H1 (cell line): ENCODE measurements around the gene TEN1. TPM values are rescaled to one million over a fixed set of nuclear protein-coding genes. Genes with fewer than 3 reads are reported as not detected.

Source experiments
- CTCF ChIA-PET: fragments of 300-600 bp; sonication (Branson Sonifier 250); formaldehyde crosslinking; loops from one replicate; lab custom pipeline; 2021; ENCODE audit not compliant: partially characterized antibody; lab: Charles Lee
- POLR2A ChIA-PET: fragments of 300-600 bp; sonication (Branson Sonifier 250); formaldehyde crosslinking; loops from one replicate; lab custom pipeline; 2021; ENCODE audit warnings: inconsistent platforms; ENCODE audit not compliant: partially characterized antibody; lab: Charles Lee
- DNase-seq, 2 experiments: peaks; one replicate each; pipeline versions ENCODE4 v3.0.0 to v3.0.0-alpha.2; 2010 to 2022; ENCODE audit warnings: low spot score in 2 of 2, low read depth in 1 of 2, mixed read lengths in 1 of 2
- FAIRE-seq: peaks from 2 replicates; lab custom pipeline; 2011; peaks lifted over from hg19 to GRCh38; lab: Jason Lieb, UNC
- H2AFZ ChIP-seq: 2 replicates; pipeline ENCODE4 v1.8.1; 2012; ENCODE audit warnings: low read length, inconsistent platforms
- H2AK5ac ChIP-seq: 2 replicates; pipeline ENCODE4 v1.6.1; 2013; ENCODE audit warnings: low read depth, low read length
- H2BK120ac ChIP-seq: replicated peaks from 2 replicates; pipeline ENCODE3; 2013; ENCODE audit warnings: low read depth, low read length, inconsistent platforms
- H2BK12ac ChIP-seq: 2 replicates; pipeline ENCODE4 v1.6.1; 2013; ENCODE audit warnings: low read depth, low read length
- H2BK15ac ChIP-seq: 2 replicates; pipeline ENCODE4 v1.6.1; 2013; ENCODE audit warnings: low read length
- H2BK20ac ChIP-seq: 2 replicates; pipeline ENCODE4 v1.6.1; 2013; ENCODE audit warnings: low read length
- H2BK5ac ChIP-seq: 2 replicates; pipeline ENCODE4 v1.6.1; 2013; ENCODE audit warnings: low read depth, low read length
- H3K14ac ChIP-seq: 2 replicates; pipeline ENCODE4 v1.6.1; 2013; ENCODE audit warnings: inconsistent platforms; ENCODE audit not compliant: insufficient read length
- H3K18ac ChIP-seq: 2 replicates; pipeline ENCODE4 v1.6.1; 2013; ENCODE audit warnings: low read length; ENCODE audit errors: extremely low read depth
- H3K23ac ChIP-seq: 2 replicates; pipeline ENCODE4 v1.6.1; 2013; ENCODE audit warnings: inconsistent platforms; ENCODE audit not compliant: insufficient read length
- H3K23me2 ChIP-seq: 2 replicates; pipeline ENCODE4 v1.6.1; 2013; ENCODE audit warnings: low read depth, low read length
- H3K27ac ChIP-seq: 2 replicates; pipeline ENCODE4 v1.6.1; 2011; ENCODE audit warnings: low read depth, low read length, inconsistent platforms
- H3K27me3 ChIP-seq, 4 experiments: replicated peaks in 1 of 4; 1 replicate in 1 of 4; 2 replicates in 3 of 4; pipeline versions ENCODE4 v1.6.1 to v1.8.1; 2011 to 2013; ENCODE audit warnings: low read length in 3 of 4, mild to moderate bottlenecking in 3 of 4, inconsistent platforms in 2 of 4, mixed read lengths in 2 of 4, moderate library complexity in 1 of 4; ENCODE audit not compliant: control insufficient read depth in 3 of 4, insufficient read depth in 3 of 4; ENCODE audit errors: extremely low read depth in 1 of 4
- H3K36me3 ChIP-seq, 4 experiments: 2 replicates each; pipeline versions ENCODE4 v1.6.1 to v1.8.1; 2011 to 2013; ENCODE audit warnings: mild to moderate bottlenecking in 4 of 4, low read length in 3 of 4, moderate library complexity in 2 of 4, control low read depth in 1 of 4, inconsistent platforms in 1 of 4; ENCODE audit not compliant: insufficient read depth in 4 of 4, control insufficient read depth in 2 of 4
- H3K4ac ChIP-seq: replicated peaks from 2 replicates; pipeline ENCODE3; 2013; ENCODE audit warnings: low read length, low read depth, mixed read lengths, inconsistent platforms; ENCODE audit not compliant: insufficient read length
- H3K4me1 ChIP-seq, 4 experiments: replicated peaks in 1 of 4; 1 replicate in 1 of 4; 2 replicates in 3 of 4; pipeline versions ENCODE4 v1.6.1 to v1.8.1; 2011 to 2013; ENCODE audit warnings: low read length in 3 of 4, inconsistent platforms in 2 of 4, mixed read lengths in 1 of 4; ENCODE audit not compliant: insufficient read depth in 4 of 4, control insufficient read depth in 3 of 4
- H3K4me2 ChIP-seq, 2 experiments: 2 replicates each; pipeline versions ENCODE4 v1.6.1 to v1.8.1; 2011 to 2013; ENCODE audit warnings: low read depth in 2 of 2, low read length in 2 of 2, control low read depth in 1 of 2, inconsistent platforms in 1 of 2, mild to moderate bottlenecking in 1 of 2; ENCODE audit not compliant: insufficient read depth in 1 of 2
- H3K4me3 ChIP-seq, 4 experiments: fragments of 200-600, 300-600 bp in 1 of 4; sonication (generic), shearing (Covaris generic), sonication (Bioruptor Twin) in 1 of 4; 2 replicates each; pipeline versions ENCODE4 v1.5.1 to v1.8.1; 2011 to 2016; ENCODE audit warnings: low read length in 4 of 4, low read depth in 3 of 4, control low read depth in 2 of 4, inconsistent platforms in 2 of 4, mild to moderate bottlenecking in 2 of 4, mixed read lengths in 1 of 4, moderate library complexity in 1 of 4; ENCODE audit not compliant: insufficient read depth in 2 of 4; ENCODE audit errors: extremely low read depth in 1 of 4
- H3K56ac ChIP-seq: replicated peaks from 2 replicates; pipeline ENCODE3; 2013; ENCODE audit warnings: low read depth, mild to moderate bottlenecking, mixed read lengths, low read length, inconsistent platforms; ENCODE audit not compliant: insufficient read length
- H3K79me1 ChIP-seq: 2 replicates; pipeline ENCODE4 v1.6.1; 2013; ENCODE audit warnings: low read depth, low read length, control low read depth
- H3K79me2 ChIP-seq, 2 experiments: 2 replicates each; pipeline versions ENCODE4 v1.6.1 to v1.8.1; 2012 to 2013; ENCODE audit warnings: low read length in 2 of 2, mild to moderate bottlenecking in 2 of 2, inconsistent platforms in 1 of 2; ENCODE audit not compliant: insufficient read depth in 2 of 2, control insufficient read depth in 1 of 2
- H3K9ac ChIP-seq, 4 experiments: replicated peaks in 1 of 4; 1 replicate in 1 of 4; 2 replicates in 3 of 4; pipeline versions ENCODE4 v1.6.1 to v1.8.1; 2011 to 2013; ENCODE audit warnings: low read depth in 3 of 4, low read length in 3 of 4, control low read depth in 2 of 4, mild to moderate bottlenecking in 2 of 4, moderate library complexity in 2 of 4, inconsistent platforms in 1 of 4; ENCODE audit errors: extremely low read depth in 1 of 4
- H3K9me3 ChIP-seq, 2 experiments: 2 replicates each; pipeline versions ENCODE4 v1.6.1 to v1.8.1; 2012 to 2013; ENCODE audit warnings: mild to moderate bottlenecking in 2 of 2, moderate library complexity in 2 of 2, control low read depth in 1 of 2, inconsistent platforms in 1 of 2, low read depth in 1 of 2, low read length in 1 of 2, mixed read lengths in 1 of 2; ENCODE audit not compliant: insufficient read depth in 2 of 2
- H4K20me1 ChIP-seq, 2 experiments: replicated peaks in 1 of 2; 2 replicates each; pipeline versions ENCODE3 to v1.8.1; 2011 to 2013; ENCODE audit warnings: inconsistent platforms in 2 of 2, low read length in 2 of 2, mild to moderate bottlenecking in 1 of 2; ENCODE audit not compliant: insufficient read depth in 2 of 2, control insufficient read depth in 1 of 2
- H4K5ac ChIP-seq: 2 replicates; pipeline ENCODE4 v1.6.1; 2013; ENCODE audit warnings: low read length, low read depth, mixed read lengths, inconsistent platforms; ENCODE audit not compliant: insufficient read length
- H4K8ac ChIP-seq: 2 replicates; pipeline ENCODE4 v1.8.0; 2013; ENCODE audit warnings: mild to moderate bottlenecking, moderate library complexity, low read length, inconsistent platforms; ENCODE audit not compliant: insufficient read depth; ENCODE audit errors: extremely low read depth
- H4K91ac ChIP-seq: replicated peaks from 2 replicates; pipeline ENCODE3; 2013; ENCODE audit warnings: low read length, mixed read lengths, inconsistent platforms; ENCODE audit not compliant: insufficient read length
- CBX8 ChIP-seq: fragments of 300-800, 300-1000 bp; sonication (generic); IDR thresholded peaks from 2 replicates; pipeline ENCODE4 v1.7.1; 2016; ENCODE audit warnings: low read depth, low read length, borderline replicate concordance
- CEBPB ChIP-seq: IDR thresholded peaks from 2 replicates; pipeline ENCODE4 v1.6.1; 2012; ENCODE audit warnings: low read depth, low read length
- CHD1 ChIP-seq: IDR thresholded peaks from 2 replicates; pipeline ENCODE4 v1.6.1; 2012; ENCODE audit warnings: low read depth, low read length, improper control_type of control experiment
- CHD2 ChIP-seq: IDR thresholded peaks from 2 replicates; pipeline ENCODE4 v1.6.1; 2012; ENCODE audit warnings: low read length, improper control_type of control experiment
- CREB1 ChIP-seq: IDR thresholded peaks from 2 replicates; pipeline ENCODE4 v1.6.1; 2012; ENCODE audit warnings: inconsistent platforms
- FOSL1 ChIP-seq: IDR thresholded peaks from 2 replicates; pipeline ENCODE4 v1.6.1; 2011; ENCODE audit warnings: mild to moderate bottlenecking, low read depth, low read length, moderate library complexity; ENCODE audit not compliant: insufficient read depth
- JUND ChIP-seq: IDR thresholded peaks from 2 replicates; pipeline ENCODE4 v1.6.1; 2011; ENCODE audit warnings: mild to moderate bottlenecking, improper control_type of control experiment, low read length
- RAD21 ChIP-seq, 2 experiments: IDR thresholded peaks in 1 of 2; conservative IDR thresholded peaks in 1 of 2; 2 replicates each; pipeline ENCODE4 v1.6.1; 2011; ENCODE audit warnings: low read depth in 2 of 2, low read length in 2 of 2, improper control_type of control experiment in 1 of 2, inconsistent platforms in 1 of 2, mild to moderate bottlenecking in 1 of 2, moderate library complexity in 1 of 2
- RBBP5 ChIP-seq: IDR thresholded peaks from 2 replicates; pipeline ENCODE4 v1.7.1; 2012; ENCODE audit warnings: low read depth, mild to moderate bottlenecking, inconsistent platforms, low read length, moderate library complexity, borderline replicate concordance
- RXRA ChIP-seq: IDR thresholded peaks from 2 replicates; pipeline ENCODE4 v1.6.1; 2011; ENCODE audit warnings: low read depth, mild to moderate bottlenecking, low read length, moderate library complexity; ENCODE audit not compliant: insufficient read depth
- SIN3A ChIP-seq, 2 experiments: IDR thresholded peaks in 1 of 2; conservative IDR thresholded peaks in 1 of 2; 2 replicates each; pipeline ENCODE4 v1.6.1; 2011 to 2012; ENCODE audit warnings: low read length in 2 of 2, improper control_type of control experiment in 1 of 2, low read depth in 1 of 2, mild to moderate bottlenecking in 1 of 2
- SP2 ChIP-seq: IDR thresholded peaks from 2 replicates; pipeline ENCODE4 v1.6.1; 2012; ENCODE audit warnings: mild to moderate bottlenecking, low read length, inconsistent platforms
- SUZ12 ChIP-seq: fragments of 200-600 bp; sonication (generic); IDR thresholded peaks from 2 replicates; pipeline ENCODE4 v1.6.1; 2012; ENCODE audit warnings: mild to moderate bottlenecking, inconsistent platforms, low read length, moderate library complexity, mixed read lengths
- TBP ChIP-seq: IDR thresholded peaks from 2 replicates; pipeline ENCODE4 v1.6.1; 2011; ENCODE audit warnings: low read depth, low read length, improper control_type of control experiment
- ZNF274 ChIP-seq: IDR thresholded peaks from 2 replicates; pipeline ENCODE4 v1.7.0; 2012; ENCODE audit warnings: low read length, borderline replicate concordance; ENCODE audit errors: extremely low read depth
- WGBS, 2 experiments: shearing (Covaris generic) in 1 of 2; methylation state at CpG; one replicate each; pipeline versions ENCODE4 v1.1.6 to v1.1.7; 2013 to 2015; ENCODE audit warnings: low lambda C conversion rate in 2 of 2, mixed read lengths in 2 of 2, inconsistent platforms in 1 of 2, low coverage in 1 of 2, missing lambda C conversion rate in 1 of 2; ENCODE audit not compliant: insufficient replicate concordance in 2 of 2, insufficient coverage in 1 of 2, insufficient read length in 1 of 2; ENCODE audit errors: extremely low coverage in 1 of 2, missing lambda C conversion rate in 1 of 2; 5-methylcytosine and 5-hydroxymethylcytosine counted together
- polyA plus RNA-seq, 7 experiments: library from polyadenylated mRNA; depleted of rRNA in 3 of 7; stranded (reverse) in 5 of 7; unstranded in 2 of 7; fragments of >200 nt in 5 of 7; fragments of 200-250 nt in 2 of 7; gene quantifications; 1 replicate in 5 of 7; 2 replicates in 1 of 7; 4 replicates in 1 of 7; pipeline versions ENCODE4 v1.2.1 to v1.2.3, GENCODE V29; 2011 to 2013; ENCODE audit warnings: missing spikeins in 2 of 7, mixed read lengths in 2 of 7
- total RNA-seq: library from RNA; stranded (reverse); fragmentation: NEBNext Ultra II Directional; extraction: Animal tissue kit (Norgen Biotek cat#: 25700); gene quantifications from 2 replicates; pipeline ENCODE4 v1.2.1, GENCODE V29; 2021

The TEN1 gene
- total and polyA plus RNA-seq, 2 of the 8 experiments (the other 6 are each of a cell fraction or from before 2014, with no cell fraction given) = 15.9 to 18.7 TPM

DNA sequence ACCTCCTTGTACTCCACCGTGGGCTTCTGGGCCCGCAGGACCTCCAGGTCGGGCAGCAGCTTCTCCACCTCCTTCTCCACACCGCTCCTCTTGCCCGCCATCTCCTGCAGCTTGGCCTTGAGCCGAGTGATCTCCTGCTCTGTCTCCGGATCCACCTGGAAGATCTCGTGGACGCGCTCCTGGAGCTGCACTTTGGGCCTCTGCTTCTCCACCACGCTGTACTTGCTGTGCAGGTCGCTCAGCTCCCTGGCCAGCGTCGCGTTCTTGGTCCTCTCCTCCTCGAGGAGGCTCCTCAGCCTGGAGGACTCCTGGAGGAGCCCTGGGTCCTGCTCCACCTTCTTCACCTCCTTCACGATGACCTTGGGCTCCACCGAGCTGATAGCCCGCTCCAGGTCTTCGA lies 30.4 kb downstream of the TEN1 start:
- H3K9ac ChIP-seq = no peak overlapping the region
- H2BK15ac ChIP-seq = no peak overlapping the region
- no peak overlapping the region for H3K27ac ChIP-seq
- 91% methylated on average over 19 of the region's 20 CpGs; no CpG with 5 or more reads in 1 of the 2 experiments for WGBS, 2 experiments
- no peak overlapping the region for H3K4me3 ChIP-seq
- no peak overlapping the region for H2BK12ac ChIP-seq
- no peak overlapping the region for H2AFZ ChIP-seq
- no peak overlapping the region for H2BK120ac ChIP-seq
- H2AK5ac ChIP-seq = no peak overlapping the region
- H3K4ac ChIP-seq = peak overlapping the region; percentile 69
- H3K18ac ChIP-seq = no peak overlapping the region
- H2BK20ac ChIP-seq = no peak overlapping the region
- no peaks in the 10 kb centered on the region for H3K23me2 ChIP-seq
- no peak for FAIRE-seq
- ChIA-PET CTCF (interaction anchor here (0.5 to 32.0 kb wide), 12 partner anchors 5 to 177 kb away, joined by 3 to 885 read pairs (median 6); partner anchors contain the start of genes CDK3, EVPL, MRPL38 and TRIM65), POLR2A (interaction anchor here (0.7 to 1.6 kb wide), 5 partner anchors 14 to 261 kb away, joined by 3 to 5 read pairs (median 3); no protein-coding TSS in a partner anchor)
- no peak overlapping the region for H3K14ac ChIP-seq
- DNase-seq = no peak
- no peak overlapping the region for H4K5ac ChIP-seq
- no peak overlapping the region for H3K56ac ChIP-seq
- no peaks in the 10 kb centered on the region; a peak in 1 of 7 replicates for H3K27me3 ChIP-seq
- no peaks in the 10 kb centered on the region for H3K79me1 ChIP-seq
- H3K79me2 ChIP-seq = no peaks in the 10 kb centered on the region
- no peak overlapping the region for H2BK5ac ChIP-seq
- no peaks in the 10 kb centered on the region for H4K20me1 ChIP-seq
- no peaks in the 10 kb centered on the region; a peak in 1 of 4 replicates for H3K9me3 ChIP-seq
- no peak overlapping the region for H4K91ac ChIP-seq
- H3K23ac ChIP-seq = no peak overlapping the region
- H3K36me3 ChIP-seq = no peaks in the 10 kb centered on the region; a peak in 1 of 8 replicates
- peaks cover 0 to 1% (median under 1%) of the 10 kb centered on the region in 4 experiments; a peak in 3 of 7 replicates for H3K4me1 ChIP-seq
- H4K8ac ChIP-seq = peak overlapping the region; percentile 22
- no peak overlapping the region for H3K4me2 ChIP-seq
- no peak for TF ChIP-seq TBP
- no peak for TF ChIP-seq CREB1
- TF ChIP-seq SP2 = no peak
- no peak for TF ChIP-seq RAD21 (IDR thresholded peaks at IDR 0.05 in 1 of 2, conservative IDR thresholded peaks at IDR 0.05 in 1 of 2; ENCODE audit: low read depth in 2 of 2, low read length in 2 of 2)
- TF ChIP-seq JUND = no peak
- no peak for TF ChIP-seq CEBPB
- no peak for TF ChIP-seq RBBP5
- no peak for TF ChIP-seq CHD1
- no peak for TF ChIP-seq RXRA
- no peak for TF ChIP-seq ZNF274
- TF ChIP-seq CHD2 = no peak
- no peak for TF ChIP-seq SUZ12
- TF ChIP-seq FOSL1 = no peak
- no peak for TF ChIP-seq CBX8
- no peak for TF ChIP-seq SIN3A (conservative IDR thresholded peaks at IDR 0.05 in 1 of 2, IDR thresholded peaks at IDR 0.05 in 1 of 2; ENCODE audit: low read depth in 1 of 2, low read length in 2 of 2)
